HG02571 (cell line): ENCODE data around the gene DSE.

Experiments used
- ATAC-seq: cut with Tn5 transposase; IDR thresholded peaks from one replicate; pipeline ENCODE4 v1.9.1; 2021; ENCODE audit warnings: mild to moderate bottlenecking, moderate library complexity; ENCODE audit not compliant: unreplicated experiment

DSE gene

GRCh38 chr6:116359131-116359530 is 11.6 kb upstream of the DSE start:
- no peak for ATAC-seq

GRCh38 chr6:116359835-116360234 is 10.9 kb upstream of the DSE start:
- ATAC-seq: no peak

- ATAC-seq: no peak
These were observed 8.5 kb upstream of the DSE start for GRCh38 chr6:116362276-116362675.

GRCh38 chr6:116363759-116364158 is 7.0 kb upstream of the DSE start:
- ATAC-seq: no peak

- no peak for ATAC-seq
These were observed 6.4 kb upstream of the DSE start for GRCh38 chr6:116364321-116364720.

GRCh38 chr6:116365743-116366142 is 5.0 kb upstream of the DSE start:
- no peak for ATAC-seq

- no peak for ATAC-seq
These were observed 3.9 kb upstream of the DSE start for GRCh38 chr6:116366740-116367275.

- peak; percentile 32 for ATAC-seq
These were observed 1.2 kb upstream of the DSE start for GRCh38 chr6:116369540-116369939.

- peak; percentile 38 for ATAC-seq
These were observed 585 bp upstream of the DSE start for GRCh38 chr6:116369964-116370759.

GRCh38 chr6:116371120-116371917 is 572 bp downstream of the DSE start:
- peak; percentile 57 for ATAC-seq

- no peak for ATAC-seq
These were observed 1.1 kb downstream of the DSE start for GRCh38 chr6:116371918-116372209.

GRCh38 chr6:116373300-116373699 is 2.6 kb downstream of the DSE start:
- no peak for ATAC-seq

GRCh38 chr6:116373940-116374339 is 3.2 kb downstream of the DSE start:
- no peak for ATAC-seq

- no peak for ATAC-seq
These were observed 3.8 kb downstream of the DSE start for GRCh38 chr6:116374586-116374985.

- no peak for ATAC-seq
These were observed 4.5 kb downstream of the DSE start for GRCh38 chr6:116375262-116375661.

- ATAC-seq: no peak
These were observed 5.4 kb downstream of the DSE start for GRCh38 chr6:116376149-116376548.

GRCh38 chr6:116379764-116380163 is 9.0 kb downstream of the DSE start:
- ATAC-seq: no peak

GRCh38 chr6:116380346-116380745 is 9.6 kb downstream of the DSE start:
- ATAC-seq: no peak

GRCh38 chr6:116381000-116381399 is 10.3 kb downstream of the DSE start:
- no peak for ATAC-seq

- ATAC-seq: no peak
These were observed 11.8 kb downstream of the DSE start for GRCh38 chr6:116382587-116382986.

- no peak for ATAC-seq
These were observed 14.1 kb downstream of the DSE start for GRCh38 chr6:116384727-116385458.

- no peak for ATAC-seq
These were observed 14.7 kb downstream of the DSE start for GRCh38 chr6:116385459-116385802.
